Measurements from ENCODE around the gene ZNF675.

- TF ChIP-seq CTCF (IDR thresholded peaks at IDR 0.05 in 4 of 5, conservative IDR thresholded peaks at IDR 0.05 in 1 of 5) (no peak), POLR2A (IDR thresholded peaks at IDR 0.05) (no peak)
Measured at GRCh38 chr19:23673132-23673531, 13.9 kb downstream of the ZNF675 start.
